IPS-15b (cell line): ENCODE data around the gene LRCOL1.
A peak's percentile ranks its signal among the peaks of the same experiment; 100 is the strongest.

ENCODE experiments used
- H3K27me3 ChIP-seq: one replicate; pipeline ENCODE4 v1.6.1; 2013; ENCODE audit warnings: low read length; ENCODE audit not compliant: control insufficient read depth, insufficient read depth
- H3K36me3 ChIP-seq: one replicate; pipeline ENCODE4 v1.6.1; 2013; ENCODE audit warnings: low read length; ENCODE audit not compliant: control insufficient read depth, insufficient read depth
- H3K4me1 ChIP-seq: one replicate; pipeline ENCODE4 v1.6.1; 2013; ENCODE audit warnings: mild to moderate bottlenecking, low read length; ENCODE audit not compliant: control insufficient read depth, insufficient read depth
- H3K4me3 ChIP-seq: one replicate; pipeline ENCODE4 v1.5.1; 2013; ENCODE audit warnings: low read depth, low read length
- H3K9ac ChIP-seq: one replicate; pipeline ENCODE4 v1.6.1; 2013; ENCODE audit warnings: low read depth, mild to moderate bottlenecking, low read length
- H3K9me3 ChIP-seq: one replicate; pipeline ENCODE4 v1.6.1; 2013; ENCODE audit warnings: mild to moderate bottlenecking, low read length; ENCODE audit not compliant: control insufficient read depth, insufficient read depth

Gene LRCOL1

DNA sequence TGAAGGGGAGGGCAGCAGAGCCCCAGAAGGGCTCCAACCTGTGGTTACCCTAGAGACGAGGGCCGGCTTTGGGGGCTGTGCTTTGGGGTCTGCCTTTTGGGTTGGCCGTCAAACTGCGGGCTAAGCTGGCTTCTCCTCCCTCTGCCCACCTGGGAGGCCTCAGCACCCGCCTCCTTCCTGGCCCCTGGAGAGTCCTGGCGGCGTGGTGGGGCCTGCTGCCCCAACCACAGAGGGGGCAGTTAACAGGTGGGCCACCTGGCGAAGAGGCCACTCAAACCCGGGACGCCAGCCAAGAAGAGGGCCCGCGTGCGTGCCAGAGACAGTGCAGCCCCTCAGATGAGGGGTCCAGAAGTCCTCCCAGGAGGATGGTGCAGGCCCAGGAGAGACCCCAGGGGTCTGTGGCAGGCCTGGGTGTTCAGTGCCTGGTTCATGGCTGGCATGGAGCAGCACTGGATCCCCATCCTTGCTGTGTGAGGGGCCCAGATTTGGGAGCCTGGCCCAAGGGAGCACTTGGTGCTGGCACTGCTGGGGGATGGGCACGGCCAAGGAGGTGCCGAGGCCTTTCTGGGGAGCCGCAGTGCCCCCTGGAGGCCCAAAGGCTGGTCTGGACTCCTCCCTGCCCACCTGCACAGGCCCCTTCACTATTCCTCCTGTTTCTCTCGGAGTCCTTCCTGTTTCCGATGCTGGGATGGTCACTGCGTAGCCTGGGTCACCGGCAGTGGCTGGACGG lies 48.8 kb downstream of the LRCOL1 start:
- peak overlapping the region; percentile 78 for H3K4me3 ChIP-seq
- H3K4me1 ChIP-seq, result no peaks in the 10 kb centered on the region
- peaks cover 3% of the 10 kb centered on the region for H3K36me3 ChIP-seq
- no peaks in the 10 kb centered on the region for H3K9me3 ChIP-seq
- H3K27me3 ChIP-seq, result peaks cover 5% of the 10 kb centered on the region
- H3K9ac ChIP-seq, result peak overlapping the region; percentile 60

GRCh38 chr12:132560614-132561426 lies 49.6 kb downstream of the LRCOL1 start:
- Histone ChIP-seq H3K4me1 (no peaks in the 10 kb centered on the region), H3K9ac (peak overlapping the region; percentile 85), H3K36me3 (no peaks in the 10 kb centered on the region), H3K9me3 (no peaks in the 10 kb centered on the region), H3K4me3 (peak overlapping the region; percentile 78), H3K27me3 (peaks cover 5% of the 10 kb centered on the region)

- Histone ChIP-seq H3K9me3 (no peaks in the 10 kb centered on the region), H3K9ac (peak overlapping the region; percentile 47), H3K36me3 (no peaks in the 10 kb centered on the region), H3K4me3 (peak overlapping the region; percentile 78), H3K4me1 (no peaks in the 10 kb centered on the region), H3K27me3 (peaks cover 8% of the 10 kb centered on the region)
These were observed 50.1 kb downstream of the LRCOL1 start for GRCh38 chr12:132560364-132560613.

DNA sequence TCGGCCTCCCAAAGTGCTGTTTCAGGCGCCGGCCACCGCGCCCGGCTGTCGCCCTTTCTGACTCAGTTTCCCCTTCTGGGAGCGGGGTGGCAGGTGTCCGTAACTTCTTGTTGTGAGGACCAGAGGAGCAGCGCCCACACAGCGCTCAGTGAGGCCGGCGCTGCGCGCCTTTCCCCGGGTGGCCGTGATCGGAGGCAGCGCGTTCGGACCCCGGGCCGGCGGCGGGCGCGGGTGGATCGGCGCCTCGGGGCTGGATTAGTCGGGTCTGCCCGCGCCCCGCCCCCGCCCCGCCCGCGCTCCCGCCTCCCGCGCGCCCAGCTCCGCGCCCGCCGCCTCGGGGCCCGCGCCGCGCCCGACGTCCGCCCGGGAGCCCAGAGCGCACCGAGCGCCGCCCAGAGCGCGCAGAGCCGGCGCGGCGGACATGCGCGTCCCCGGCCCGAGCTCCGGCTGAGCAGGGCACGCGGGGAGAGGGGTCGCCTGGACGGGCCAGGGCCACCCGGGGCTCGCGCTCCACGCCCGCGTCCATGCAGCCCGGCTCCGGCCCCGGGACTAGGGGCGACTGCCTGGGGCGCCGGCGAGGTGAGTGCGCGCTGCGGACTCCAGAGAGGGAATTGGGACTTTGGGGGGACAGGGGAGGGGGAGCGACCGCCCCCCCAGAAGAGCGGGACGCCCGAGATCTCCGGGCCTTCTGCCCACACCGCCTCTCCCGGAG lies 50.6 kb downstream of the LRCOL1 start:
- H3K9ac ChIP-seq, result peak overlapping the region; percentile 47
- no peaks in the 10 kb centered on the region for H3K36me3 ChIP-seq
- H3K9me3 ChIP-seq, result no peaks in the 10 kb centered on the region
- no peaks in the 10 kb centered on the region for H3K4me1 ChIP-seq
- H3K4me3 ChIP-seq, result peak overlapping the region; percentile 78
- H3K27me3 ChIP-seq, result peaks cover 10% of the 10 kb centered on the region

DNA sequence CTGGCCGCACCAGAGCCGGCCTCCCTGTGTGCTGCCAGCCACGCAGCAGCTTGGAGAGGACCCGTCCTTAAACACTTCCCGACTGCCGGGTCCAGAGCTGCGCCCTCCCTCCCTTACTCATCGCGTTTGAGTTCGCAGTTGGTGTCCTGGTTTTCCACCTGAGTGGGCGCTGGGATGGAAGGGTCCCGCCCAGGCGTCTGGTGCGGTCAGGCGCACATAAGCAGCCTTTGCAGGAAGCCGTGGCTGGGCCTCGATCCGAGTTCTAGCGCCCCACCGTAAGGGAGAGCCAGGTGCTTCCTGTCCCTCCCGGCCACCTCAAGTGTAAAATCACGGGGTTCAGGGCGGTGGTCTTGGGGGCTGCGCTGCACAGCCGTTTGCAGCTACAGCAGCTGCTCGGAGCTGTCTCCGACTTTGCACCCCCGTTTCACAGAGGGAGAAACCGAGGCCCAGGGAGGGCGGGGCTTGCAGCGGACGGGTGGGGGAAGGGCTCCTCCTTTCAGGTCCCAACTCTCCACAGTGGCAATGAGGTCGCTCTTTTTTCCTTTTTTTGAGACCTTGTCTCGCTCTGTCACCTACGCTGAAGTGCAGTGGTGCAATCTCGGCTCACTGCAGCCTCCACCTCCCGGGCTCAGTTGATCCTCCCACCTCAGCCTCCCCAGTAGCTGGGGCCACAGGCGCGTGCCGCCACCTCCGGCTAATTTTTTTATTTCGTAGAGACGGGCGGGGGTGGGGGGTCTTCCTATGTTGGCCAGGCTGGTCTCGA lies 51.3 kb downstream of the LRCOL1 start:
- Histone ChIP-seq H3K4me1 (no peaks in the 10 kb centered on the region), H3K36me3 (no peaks in the 10 kb centered on the region), H3K9ac (no peak overlapping the region), H3K27me3 (peaks cover 10% of the 10 kb centered on the region), H3K4me3 (peak overlapping the region; percentile 59), H3K9me3 (no peaks in the 10 kb centered on the region)

- Histone ChIP-seq H3K27me3 (peaks cover 14% of the 10 kb centered on the region), H3K9me3 (no peaks in the 10 kb centered on the region), H3K4me3 (no peak overlapping the region), H3K9ac (no peak overlapping the region), H3K4me1 (no peaks in the 10 kb centered on the region), H3K36me3 (no peaks in the 10 kb centered on the region)
These were observed 52.1 kb downstream of the LRCOL1 start for GRCh38 chr12:132558042-132558856.

DNA sequence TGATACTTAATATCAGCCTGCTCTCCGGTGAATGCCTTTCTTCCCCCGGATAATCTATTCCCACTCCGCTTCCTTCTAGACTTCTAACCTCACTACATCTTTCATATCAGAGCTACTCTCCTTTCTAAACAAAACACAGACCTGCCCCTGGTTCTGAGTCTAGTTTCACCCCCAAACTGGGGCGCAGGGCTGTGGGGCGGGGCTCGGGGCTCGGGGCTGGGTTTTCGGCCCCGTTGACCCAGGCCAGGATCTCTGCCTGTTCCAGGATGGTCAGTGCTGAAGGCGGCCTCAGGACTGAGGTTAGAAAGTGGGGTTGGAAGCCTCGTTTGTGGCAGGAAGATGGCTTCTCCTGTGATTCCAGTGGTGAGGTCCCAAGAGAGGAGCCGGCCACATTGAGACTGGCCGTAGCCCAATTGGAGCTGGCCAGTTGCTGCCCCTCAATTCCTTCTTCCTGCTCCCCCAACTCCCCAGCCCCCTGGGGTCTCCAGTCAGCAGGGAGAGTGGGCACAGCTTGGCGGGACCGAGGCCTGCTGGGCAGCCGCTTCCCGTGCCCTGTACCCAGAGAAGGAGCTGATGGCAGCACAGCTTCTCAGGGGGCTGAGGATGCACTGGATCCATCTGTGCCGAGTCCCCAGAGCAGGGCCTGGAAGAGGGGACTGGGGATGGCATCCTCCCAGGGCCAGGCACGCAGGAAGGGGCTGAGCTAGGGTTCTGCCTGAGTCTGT lies 52.9 kb downstream of the LRCOL1 start:
- no peaks in the 10 kb centered on the region for H3K4me1 ChIP-seq
- H3K9ac ChIP-seq, result no peak overlapping the region
- H3K4me3 ChIP-seq, result no peak overlapping the region
- peaks cover 16% of the 10 kb centered on the region for H3K27me3 ChIP-seq
- H3K36me3 ChIP-seq, result no peaks in the 10 kb centered on the region
- no peaks in the 10 kb centered on the region for H3K9me3 ChIP-seq

DNA sequence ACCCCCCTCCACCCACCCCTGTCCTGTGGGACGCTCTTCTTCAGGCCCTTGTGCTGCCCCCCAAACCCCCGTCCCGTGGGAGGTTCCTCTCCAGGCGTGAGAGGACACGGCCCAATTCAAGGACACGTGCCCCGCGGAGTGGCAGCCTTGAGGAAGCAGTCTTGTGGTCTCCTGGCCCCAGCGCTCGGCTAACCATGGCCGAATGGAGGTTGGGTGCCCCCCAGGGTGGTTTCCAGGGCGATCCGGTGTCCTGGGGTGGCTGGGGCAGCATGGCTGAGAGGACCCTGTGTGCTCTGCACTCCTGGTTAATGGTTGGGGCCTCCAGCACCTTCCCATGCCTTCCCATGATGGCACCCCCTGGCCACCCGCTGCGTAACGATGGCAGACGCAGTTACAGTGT lies 53.6 kb downstream of the LRCOL1 start:
- no peak overlapping the region for H3K4me3 ChIP-seq
- no peaks in the 10 kb centered on the region for H3K9me3 ChIP-seq
- no peaks in the 10 kb centered on the region for H3K36me3 ChIP-seq
- H3K9ac ChIP-seq, result no peak overlapping the region
- H3K27me3 ChIP-seq, result peaks cover 22% of the 10 kb centered on the region
- no peaks in the 10 kb centered on the region for H3K4me1 ChIP-seq

- H3K9me3 ChIP-seq, result no peaks in the 10 kb centered on the region
- H3K36me3 ChIP-seq, result no peaks in the 10 kb centered on the region
- no peak overlapping the region for H3K4me3 ChIP-seq
- peaks cover 24% of the 10 kb centered on the region for H3K27me3 ChIP-seq
- no peaks in the 10 kb centered on the region for H3K4me1 ChIP-seq
- H3K9ac ChIP-seq, result no peak overlapping the region
These were observed 54.2 kb downstream of the LRCOL1 start for GRCh38 chr12:132556216-132556615.

DNA sequence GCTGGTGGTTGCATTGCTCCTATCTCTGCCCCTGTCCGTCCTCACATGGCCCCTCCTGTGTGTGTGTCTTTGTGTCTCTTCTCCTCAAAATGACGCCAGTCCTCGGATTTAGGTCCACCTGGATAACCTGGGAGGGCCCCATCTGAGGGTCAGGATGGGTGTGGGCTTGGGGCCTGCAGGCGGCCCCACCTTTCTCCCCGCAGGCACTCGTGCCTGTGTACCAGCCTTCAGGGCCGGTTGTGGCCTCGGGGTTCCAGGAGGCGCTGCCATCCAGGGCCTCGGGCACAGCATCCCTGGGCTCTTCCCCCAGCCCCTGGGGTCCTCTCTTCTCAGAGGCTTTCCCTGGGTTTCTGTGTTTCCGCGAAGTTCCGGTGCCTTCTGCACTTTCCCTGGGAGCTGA lies 54.7 kb downstream of the LRCOL1 start:
- H3K4me1 ChIP-seq, result no peaks in the 10 kb centered on the region
- H3K36me3 ChIP-seq, result no peaks in the 10 kb centered on the region
- peaks cover 29% of the 10 kb centered on the region for H3K27me3 ChIP-seq
- H3K9ac ChIP-seq, result no peak overlapping the region
- no peaks in the 10 kb centered on the region for H3K9me3 ChIP-seq
- H3K4me3 ChIP-seq, result no peak overlapping the region
